ENCODE results near the gene VEZT. TPM values are rescaled to one million over a fixed set of nuclear protein-coding genes. Genes with fewer than 3 reads are reported as not detected.

The VEZT gene
- total and polyA plus RNA-seq, 9 of the 15 experiments (the other 6 are each of a cell fraction or from before 2014, with no cell fraction given), result 16.1 to 61.5 (median 32.6) TPM

GRCh38 chr12:95238150-95238549 lies 20.5 kb downstream of the VEZT start (continued):
- TF ChIP-seq ZNF518B (CRISPR knock-in tag; IDR thresholded peaks at IDR 0.05), result no peak
- TF ChIP-seq PTRF (tag; IDR thresholded peaks at IDR 0.05), result no peak
- no peak for TF ChIP-seq HNRNPUL1 (IDR thresholded peaks at IDR 0.05; ENCODE audit: low read length)
- TF ChIP-seq MTF1 (CRISPR knock-in tag; IDR thresholded peaks at IDR 0.05; ENCODE audit: borderline replicate concordance), result no peak
- TF ChIP-seq YBX1 (IDR thresholded peaks at IDR 0.05), result no peak
- no peak for TF ChIP-seq ZSCAN32 (CRISPR knock-in tag; IDR thresholded peaks at IDR 0.05)
- TF ChIP-seq GTF2A2 (tag; IDR thresholded peaks at IDR 0.05), result no peak

GRCh38 chr12:95239216-95239615 lies 21.6 kb downstream of the VEZT start:
- Histone ChIP-seq H3K9me1 (ENCODE audit: control insufficient read depth, insufficient read depth, low read length) (no peaks in the 10 kb centered on the region), H3K4me1 (replicated peaks in 1 of 2; ENCODE audit: control insufficient read depth in 2 of 2, insufficient read depth in 2 of 2, low read length in 2 of 2) (peaks cover 0 to 2% of the 10 kb centered on the region in 2 experiments; a peak in 2 of 5 replicates), H3K9me3 (replicated peaks; ENCODE audit: control insufficient read depth, insufficient read depth, low read depth, low read length) (no peaks in the 10 kb centered on the region), H4K20me1 (replicated peaks; ENCODE audit: control insufficient read depth, insufficient read depth, low read length) (no peaks in the 10 kb centered on the region), H3K36me3 (ENCODE audit: control insufficient read depth, insufficient read depth, low read length) (peaks cover 10% of the 10 kb centered on the region), H3K4me2 (ENCODE audit: insufficient read depth, low read length) (no peak overlapping the region), H3K27ac (ENCODE audit: extremely low read depth, low read depth, low read length) (no peak overlapping the region), H2AFZ (ENCODE audit: low read depth, low read length) (no peak overlapping the region), H3K9ac (ENCODE audit: insufficient read depth in 1 of 2, low read depth in 2 of 2, low read length in 2 of 2) (no peak overlapping the region), H3K79me2 (ENCODE audit: control insufficient read depth, insufficient read depth, low read length) (peaks cover 37% of the 10 kb centered on the region), H3K4me3 (no peak overlapping the region), H3K27me3 (ENCODE audit: control insufficient read depth in 2 of 2, insufficient read depth in 2 of 2, low read length in 2 of 2) (no peaks in the 10 kb centered on the region)
- ChIA-PET POLR2A (interaction anchor here (0.9 to 2.1 kb wide), 2 partner anchors 22 to 31 kb away, joined by 3 to 4 read pairs; partner anchors contain the start of genes FGD6 and VEZT), CTCF (ENCODE audit: low intra/inter-chr PET ratio) (no interaction called here)
- ATAC-seq, result peak; percentile 55
- intact Hi-C loops (cut with micrococcal nuclease), result no loop called here
- TF ChIP-seq, protein P1, sequence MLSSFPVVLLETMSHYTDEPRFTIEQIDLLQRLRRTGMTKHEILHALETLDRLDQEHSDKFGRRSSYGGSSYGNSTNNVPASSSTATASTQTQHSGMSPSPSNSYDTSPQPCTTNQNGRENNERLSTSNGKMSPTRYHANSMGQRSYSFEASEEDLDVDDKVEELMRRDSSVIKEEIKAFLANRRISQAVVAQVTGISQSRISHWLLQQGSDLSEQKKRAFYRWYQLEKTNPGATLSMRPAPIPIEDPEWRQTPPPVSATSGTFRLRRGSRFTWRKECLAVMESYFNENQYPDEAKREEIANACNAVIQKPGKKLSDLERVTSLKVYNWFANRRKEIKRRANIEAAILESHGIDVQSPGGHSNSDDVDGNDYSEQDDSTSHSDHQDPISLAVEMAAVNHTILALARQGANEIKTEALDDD (IDR thresholded peaks at IDR 0.05), result peak; percentile 57
- TF ChIP-seq ZBTB7A (IDR thresholded peaks at IDR 0.05; ENCODE audit: borderline replicate concordance, control insufficient read depth, low read depth, low read length), result no peak
- TF ChIP-seq, protein P2, sequence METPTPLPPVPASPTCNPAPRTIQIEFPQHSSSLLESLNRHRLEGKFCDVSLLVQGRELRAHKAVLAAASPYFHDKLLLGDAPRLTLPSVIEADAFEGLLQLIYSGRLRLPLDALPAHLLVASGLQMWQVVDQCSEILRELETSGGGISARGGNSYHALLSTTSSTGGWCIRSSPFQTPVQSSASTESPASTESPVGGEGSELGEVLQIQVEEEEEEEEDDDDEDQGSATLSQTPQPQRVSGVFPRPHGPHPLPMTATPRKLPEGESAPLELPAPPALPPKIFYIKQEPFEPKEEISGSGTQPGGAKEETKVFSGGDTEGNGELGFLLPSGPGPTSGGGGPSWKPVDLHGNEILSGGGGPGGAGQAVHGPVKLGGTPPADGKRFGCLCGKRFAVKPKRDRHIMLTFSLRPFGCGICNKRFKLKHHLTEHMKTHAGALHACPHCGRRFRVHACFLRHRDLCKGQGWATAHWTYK (CRISPR knock-in tag; IDR thresholded peaks at IDR 0.05), result no peak
- FAIRE-seq, result peak; percentile 37
- in situ Hi-C loops (cut with MboI), result no loop called here
- BruUV-seq (replicated peaks), result no TSS peak
- DNase-seq (ENCODE audit: extremely low read depth in 1 of 4, low spot score in 3 of 4), result no peak

Data from K562 (cell line).